WTC11 (cell line): ENCODE measurements around the gene CRACR2B. TPM values are rescaled to one million over a fixed set of nuclear protein-coding genes. Genes with fewer than 3 reads are reported as not detected.

Source experiments
- ATAC-seq: fragments of 200-7000 bp; cut with Tn5 transposase; 2 replicates; pipeline ENCODE4 v1.10.0; 2021; ENCODE audit warnings: mild to moderate bottlenecking, moderate library complexity
- CTCF ChIA-PET: fragments of 300-600 bp; sonication (Branson Sonifier 250); formaldehyde crosslinking; loops from one replicate; lab custom pipeline; 2021; ENCODE audit warnings: antibody characterized with exemption; lab: Charles Lee
- POLR2A ChIA-PET: fragments of 350-600 bp; sonication (Branson Sonifier 250); formaldehyde crosslinking; loops from one replicate; lab custom pipeline; 2021; ENCODE audit warnings: antibody characterized with exemption; lab: Charles Lee
- DNase-seq: peaks from one replicate; pipeline ENCODE4 v3.0.0; 2021; ENCODE audit warnings: low spot score
- H3K27ac Mint-ChIP-seq: 2 replicates; pipeline ENCODE4 v1.8.0; 2021; ENCODE audit warnings: mixed read lengths
- H3K27me3 Mint-ChIP-seq: 2 replicates; pipeline ENCODE4 v1.8.0; 2021; ENCODE audit warnings: low read depth, mild to moderate bottlenecking, moderate library complexity, mixed read lengths
- H3K36me3 Mint-ChIP-seq: 2 replicates; pipeline ENCODE4 v1.8.0; 2021; ENCODE audit warnings: mixed read lengths
- H3K4me1 Mint-ChIP-seq: 2 replicates; pipeline ENCODE4 v1.8.0; 2022; ENCODE audit warnings: mixed read lengths
- H3K4me3 Mint-ChIP-seq: 2 replicates; pipeline ENCODE4 v1.8.0; 2021; ENCODE audit warnings: mild to moderate bottlenecking, moderate library complexity, mixed read lengths
- H3K9me3 Mint-ChIP-seq: 2 replicates; pipeline ENCODE4 v1.8.0; 2021; ENCODE audit warnings: mixed read lengths
- ATF1 ChIP-seq: sonication (generic); formaldehyde crosslinking; IDR thresholded peaks from 2 replicates; pipeline ENCODE4 v1.8.1; 2023; ENCODE audit warnings: mild to moderate bottlenecking, moderate library complexity, missing genetic modification reagents
- ATF2 ChIP-seq: sonication (generic); formaldehyde crosslinking; IDR thresholded peaks from 2 replicates; pipeline ENCODE4 v1.8.1; 2022; ENCODE audit warnings: low read depth, missing genetic modification reagents, borderline replicate concordance
- CREM ChIP-seq: sonication (generic); formaldehyde crosslinking; IDR thresholded peaks from 2 replicates; pipeline ENCODE4 v1.8.1; 2022; ENCODE audit warnings: mild to moderate bottlenecking, missing genetic modification reagents, moderate library complexity
- CTCF ChIP-seq: fragments of 200-600 bp; IDR thresholded peaks from 2 replicates; pipeline ENCODE4 v1.8.0; 2022; ENCODE audit warnings: antibody characterized with exemption
- E2F1 ChIP-seq: sonication (generic); formaldehyde crosslinking; IDR thresholded peaks from 2 replicates; pipeline ENCODE4 v1.8.0; 2022; ENCODE audit warnings: mild to moderate bottlenecking, missing genetic modification reagents
- ERG ChIP-seq: fragments of 250-450 bp; sonication (Bioruptor Pico); IDR thresholded peaks from 2 replicates; pipeline ENCODE4 v1.8.0; 2021; ENCODE audit warnings: mild to moderate bottlenecking
- FOXP1 ChIP-seq: sonication (generic); formaldehyde crosslinking; IDR thresholded peaks from 2 replicates; pipeline ENCODE4 v1.8.0; 2022; ENCODE audit warnings: missing genetic modification reagents, mild to moderate bottlenecking, moderate library complexity, borderline replicate concordance
- RORB ChIP-seq: fragments of 250-450 bp; sonication (Bioruptor Pico); IDR thresholded peaks from 2 replicates; pipeline ENCODE4 v1.9.0; 2021; ENCODE audit warnings: mild to moderate bottlenecking
- SP1 ChIP-seq: sonication (generic); formaldehyde crosslinking; conservative IDR thresholded peaks from 2 replicates; pipeline ENCODE4 v1.8.1; 2022; ENCODE audit warnings: missing genetic modification reagents
- ZMAT4 ChIP-seq: fragments of 250-450 bp; sonication (Bioruptor Pico); IDR thresholded peaks from 2 replicates; pipeline ENCODE4 v1.9.0; 2021; ENCODE audit warnings: mild to moderate bottlenecking
- ZNF396 ChIP-seq: fragments of 250-450 bp; sonication (Bioruptor Pico); IDR thresholded peaks from 2 replicates; pipeline ENCODE4 v1.8.0; 2021; ENCODE audit warnings: mild to moderate bottlenecking, moderate library complexity, borderline replicate concordance
- ZNF423 ChIP-seq: fragments of 250-450 bp; sonication (Bioruptor Pico); IDR thresholded peaks from 2 replicates; pipeline ENCODE4 v2.1.2; 2022; ENCODE audit warnings: mild to moderate bottlenecking, moderate library complexity
- ZNF532 ChIP-seq: fragments of 250-450 bp; sonication (Bioruptor Pico); IDR thresholded peaks from 2 replicates; pipeline ENCODE4 v1.9.0; 2021; ENCODE audit warnings: mild to moderate bottlenecking, borderline replicate concordance
- total RNA-seq: library from RNA; stranded (reverse); gene quantifications from 3 replicates; pipeline ENCODE4 v1.2.3, GENCODE V29; 2021

Gene CRACR2B
- total RNA-seq, 1 experiment from 2014 or later, result 46.5 TPM

GRCh38 chr11:783581-784015, 44.1 kb upstream of the CRACR2B start (continued):
- no peak for TF ChIP-seq ERG (CRISPR knock-in tag)
- TF ChIP-seq ZNF423 (CRISPR knock-in tag), result peak; percentile 73
- TF ChIP-seq ZNF532 (CRISPR knock-in tag), result no peak
- no peak for TF ChIP-seq CREM (CRISPR knock-in tag)
- TF ChIP-seq SP1 (CRISPR knock-in tag), result peak; percentile 73
- no peak for TF ChIP-seq FOXP1 (CRISPR knock-in tag)
- TF ChIP-seq CTCF, result peak; percentile 57
- TF ChIP-seq ATF1 (CRISPR knock-in tag), result no peak
- no peak for TF ChIP-seq ZNF396 (CRISPR knock-in tag)

GRCh38 chr11:786235-787083, 41.3 kb upstream of the CRACR2B start:
- no peaks in the 10 kb centered on the region for H3K9me3 Mint-ChIP-seq
- CTCF ChIA-PET, result interaction anchor here (0.5 to 1.0 kb wide), 2 partner anchors 10 to 161 kb away, joined by 3 to 5 read pairs; no protein-coding TSS in a partner anchor
- H3K27ac Mint-ChIP-seq, result peak overlapping the region; percentile 49; the same call in 1 of the 2 replicates
- peaks cover 3% of the 10 kb centered on the region for H3K36me3 Mint-ChIP-seq
- no peak for DNase-seq
- H3K4me3 Mint-ChIP-seq, result no peak overlapping the region
- H3K27me3 Mint-ChIP-seq, result no peaks in the 10 kb centered on the region
- H3K4me1 Mint-ChIP-seq, result peaks cover 28% of the 10 kb centered on the region
- POLR2A ChIA-PET, result no interaction called here
- ATAC-seq, result no peak
- no peak for TF ChIP-seq E2F1
- no peak for TF ChIP-seq ZMAT4 (CRISPR knock-in tag)
- no peak for TF ChIP-seq ZNF532 (CRISPR knock-in tag)
- no peak for TF ChIP-seq RORB (CRISPR knock-in tag)
- TF ChIP-seq ATF2 (CRISPR knock-in tag), result no peak
